HepG2 (cell line): Measurements from ENCODE around the gene SLBP. TPM values are rescaled to one million over a fixed set of nuclear protein-coding genes. Genes with fewer than 3 reads are reported as not detected.

Experiments used
- ATAC-seq: fragments of 200-7000 bp; cut with Tn5 transposase; 3 replicates; pipeline ENCODE4 v1.9.1; 2020; ENCODE audit warnings: mild to moderate bottlenecking, moderate library complexity
- BruUV-seq: library from RNA; stranded (reverse); fragments of 400-500 nt; replicated peaks from 2 replicates; lab custom pipeline; 2021; lab: Mats Ljungman, UMichigan
- CTCF ChIA-PET: fragments of 300-600 bp; formaldehyde crosslinking; extraction: SDS; loops from one replicate; lab custom pipeline; 2021; ENCODE audit warnings: low total read pairs, inconsistent platforms, low intra/inter-chr PET ratio; lab: Yijun Ruan, JAX
- POLR2A ChIA-PET: fragments of 350-600 bp; sonication (Branson Sonifier 250); formaldehyde crosslinking; loops from one replicate; lab custom pipeline; 2020; ENCODE audit warnings: antibody characterized with exemption, inconsistent platforms; lab: Yijun Ruan, JAX
- DNase-seq: peaks from one replicate; pipeline ENCODE4 v3.0.0-alpha.2; 2015; ENCODE audit warnings: low spot score
- FAIRE-seq: peaks from 3 replicates; lab custom pipeline; 2011; peaks lifted over from hg19 to GRCh38; lab: Jason Lieb, UNC
- H2AFZ ChIP-seq: one replicate; pipeline ENCODE4 v1.6.1; 2011; ENCODE audit warnings: low read length, inconsistent platforms
- H3K27ac ChIP-seq: fragments of 300-600 bp; 3 replicates; pipeline ENCODE4 v1.8.0; 2011; ENCODE audit warnings: mixed run types, mild to moderate bottlenecking, mixed read lengths, low read length, inconsistent platforms; ENCODE audit not compliant: insufficient read depth; ENCODE audit errors: extremely low read length
- H3K27me3 ChIP-seq, 2 experiments: fragments of 200-600 bp in 1 of 2; 2 replicates in 1 of 2; 3 replicates in 1 of 2; pipeline versions ENCODE4 v1.6.0 to v1.8.0; 2011; ENCODE audit warnings: low read length in 2 of 2, mild to moderate bottlenecking in 2 of 2, moderate library complexity in 2 of 2, inconsistent platforms in 1 of 2; ENCODE audit not compliant: insufficient read depth in 2 of 2, control insufficient read depth in 1 of 2
- H3K36me3 ChIP-seq, 2 experiments: fragments of 200-600 bp in 1 of 2; replicated peaks in 1 of 2; 2 replicates in 1 of 2; 3 replicates in 1 of 2; pipeline versions ENCODE4 v1.5.1 to v1.8.0; 2011; ENCODE audit warnings: low read length in 2 of 2, inconsistent platforms in 1 of 2; ENCODE audit not compliant: insufficient read depth in 2 of 2, control insufficient read depth in 1 of 2
- H3K4me1 ChIP-seq: 2 replicates; pipeline ENCODE4 v1.5.1; 2012; ENCODE audit warnings: low read length, inconsistent platforms; ENCODE audit not compliant: insufficient read depth
- H3K4me2 ChIP-seq: 2 replicates; pipeline ENCODE4 v1.6.0; 2011; ENCODE audit warnings: low read depth, low read length, inconsistent platforms
- H3K4me3 ChIP-seq, 3 experiments: fragments of 200-600 bp in 1 of 3; sonication (generic), shearing (Covaris generic) in 1 of 3; replicated peaks in 1 of 3; 2 replicates each; pipeline ENCODE4 v1.5.1; 2011 to 2016; ENCODE audit warnings: low read length in 3 of 3, inconsistent platforms in 2 of 3, low read depth in 2 of 3, mild to moderate bottlenecking in 2 of 3, control low read depth in 1 of 3, mixed read lengths in 1 of 3; ENCODE audit not compliant: insufficient read depth in 1 of 3
- H3K79me2 ChIP-seq: one replicate; pipeline ENCODE4 v1.6.1; 2011; ENCODE audit warnings: low read length, inconsistent platforms; ENCODE audit not compliant: insufficient read depth
- H3K9ac ChIP-seq: 2 replicates; pipeline ENCODE4 v1.6.0; 2011; ENCODE audit warnings: mild to moderate bottlenecking, low read depth, low read length, inconsistent platforms; ENCODE audit not compliant: insufficient read depth
- H3K9me3 ChIP-seq: 2 replicates; pipeline ENCODE4 v1.5.1; 2012; ENCODE audit warnings: mild to moderate bottlenecking, low read length
- H4K20me1 ChIP-seq: 2 replicates; pipeline ENCODE4 v1.6.0; 2011; ENCODE audit warnings: inconsistent platforms, mild to moderate bottlenecking, low read length, moderate library complexity; ENCODE audit not compliant: insufficient read depth
- JUND ChIP-seq: sonication (generic); formaldehyde crosslinking; IDR thresholded peaks from 2 replicates; pipeline ENCODE4 v1.8.0; 2022; ENCODE audit warnings: mild to moderate bottlenecking, missing genetic modification reagents
- KAT2B ChIP-seq: fragments of 150-350 bp; IDR thresholded peaks from 2 replicates; pipeline ENCODE4 v1.6.1; 2014; ENCODE audit warnings: low read depth, low read length, borderline replicate concordance
- PAX8 ChIP-seq: sonication (generic); formaldehyde crosslinking; IDR thresholded peaks from 2 replicates; pipeline ENCODE4 v1.8.0; 2022; ENCODE audit warnings: mild to moderate bottlenecking, missing genetic modification reagents, borderline replicate concordance
- SMAD1 ChIP-seq: sonication (generic); formaldehyde crosslinking; IDR thresholded peaks from 2 replicates; pipeline ENCODE4 v1.4.0; 2020; ENCODE audit warnings: missing genetic modification reagents, low read depth, mild to moderate bottlenecking, borderline replicate concordance
- TEAD3 ChIP-seq: optimal IDR thresholded peaks from 2 replicates; pipeline ENCODE3; 2016; ENCODE audit warnings: borderline replicate concordance
- ZC3H4 ChIP-seq: sonication (generic); formaldehyde crosslinking; IDR thresholded peaks from 2 replicates; pipeline ENCODE4 v1.4.0; 2020; ENCODE audit warnings: missing genetic modification reagents, borderline replicate concordance
- WGBS: methylation state at CpG from one replicate; pipeline ENCODE4 v1.1.6; 2017; ENCODE audit warnings: low lambda C conversion rate; 5-methylcytosine and 5-hydroxymethylcytosine counted together
- in situ Hi-C: cut with HindIII; loops from 2 replicates; pipeline ENCODE4 v1.10.0; 2017; ENCODE audit warnings: low pct_unique_long_range_greater_than_20kb; ENCODE audit not compliant: extremely low pct_ligation_motif_present
- intact Hi-C: fragments of 100-400 bp; cut with micrococcal nuclease; formaldehyde crosslinking; loops from one replicate; pipeline ENCODE4 v1.10.0; 2022; ENCODE audit not compliant: unreplicated experiment
- polyA plus RNA-seq, 8 experiments: library from polyadenylated mRNA; depleted of rRNA in 3 of 8; stranded (reverse) in 7 of 8; unstranded in 1 of 8; fragments of >200 nt; fragmentation: Illumina TruSeq in 4 of 8; extraction: Trizol in 4 of 8; gene quantifications; 2 replicates each; pipeline versions ENCODE4 v1.2.1 to v1.2.3, GENCODE V29; 2011 to 2016; ENCODE audit warnings: low read depth in 4 of 8, missing spikeins in 1 of 8, mixed read lengths in 1 of 8; ENCODE audit not compliant: insufficient read depth in 1 of 8
- total RNA-seq, 5 experiments: library from RNA; depleted of rRNA; stranded (reverse); fragments of >200 nt; fragmentation: Illumina TruSeq; extraction: Trizol; gene quantifications; 2 replicates each; pipeline ENCODE4 v1.2.3, GENCODE V29; 2016; ENCODE audit warnings: low read depth in 1 of 5
- TF ChIP-seq, protein P1 (sequence below): sonication (generic); formaldehyde crosslinking; IDR thresholded peaks from 2 replicates; pipeline ENCODE4 v1.4.0; 2020; ENCODE audit warnings: missing genetic modification reagents
- TF ChIP-seq, protein P2 (sequence below): sonication (generic); formaldehyde crosslinking; IDR thresholded peaks from 2 replicates; pipeline ENCODE4 v1.8.0; 2022; ENCODE audit warnings: missing genetic modification reagents, mild to moderate bottlenecking, borderline replicate concordance

The SLBP gene
- total and polyA plus RNA-seq, 2 of the 13 experiments (the other 11 are each of a cell fraction or from before 2014, with no cell fraction given) = 43.9 to 104 TPM

DNA sequence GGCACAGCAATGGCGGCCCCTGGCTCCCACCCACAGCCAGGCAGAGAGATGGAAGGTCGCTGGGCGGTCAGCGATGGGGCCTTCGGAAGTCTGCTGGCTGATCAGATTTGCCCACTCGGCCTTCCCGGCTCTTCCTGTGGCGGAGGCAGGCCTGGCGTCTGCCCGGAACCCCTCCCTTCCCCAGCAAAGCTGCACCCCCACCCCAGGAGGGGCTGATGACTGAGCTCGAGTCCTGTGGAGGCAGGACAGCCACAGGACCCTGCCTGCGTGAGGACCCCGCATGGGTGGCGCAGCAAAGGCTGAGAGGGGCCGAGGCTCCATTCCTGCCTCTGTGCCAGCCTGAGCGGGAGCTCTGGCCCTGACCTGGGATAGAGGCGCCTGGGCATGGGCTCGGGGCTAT lies 44.0 kb upstream of the SLBP start (continued):
- no peak for TF ChIP-seq ZC3H4
- TF ChIP-seq KAT2B = no peak
- TF ChIP-seq PAX8 = no peak
- no peak for TF ChIP-seq JUND (CRISPR knock-in tag)
- TF ChIP-seq, all 625 proteins: peak for 4

DNA sequence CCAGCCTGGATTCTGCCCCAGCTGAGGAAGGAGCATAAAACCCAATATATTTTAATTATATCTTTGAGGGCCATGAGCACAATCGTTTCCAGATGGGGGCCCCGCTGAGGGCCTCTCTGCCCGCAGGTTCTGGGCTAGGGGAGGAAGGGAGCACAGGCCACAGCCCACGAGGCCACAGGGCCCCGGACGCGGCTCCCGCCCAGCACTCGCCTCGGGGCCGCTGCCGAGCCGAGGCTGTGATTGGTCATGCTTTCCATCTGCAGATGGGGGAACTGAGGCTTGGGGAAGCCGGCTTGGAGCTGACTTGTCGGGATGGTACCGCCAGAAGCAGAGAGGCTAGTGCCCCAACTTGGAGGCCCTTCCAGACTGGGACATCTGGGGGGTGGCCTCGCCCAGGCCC lies 43.2 kb upstream of the SLBP start:
- Histone ChIP-seq H3K9ac (no peak overlapping the region), H3K27ac (no peak overlapping the region), H3K36me3 (no peaks in the 10 kb centered on the region), H3K4me1 (peaks cover 95% of the 10 kb centered on the region), H4K20me1 (no peaks in the 10 kb centered on the region), H3K4me3 (no peak overlapping the region), H3K9me3 (no peaks in the 10 kb centered on the region), H3K79me2 (no peaks in the 10 kb centered on the region), H3K4me2 (no peak overlapping the region), H3K27me3 (no peaks in the 10 kb centered on the region; a peak in 1 of 5 replicates), H2AFZ (no peak overlapping the region)
- no peak for DNase-seq
- no peak for ATAC-seq
- ChIA-PET CTCF (no interaction called here), POLR2A (interaction anchor here (1.3 to 34.3 kb wide), 2 partner anchors 11 to 34 kb away, joined by 4 to 1258 read pairs; partner anchors contain the start of gene FGFR3)
- no CpG with 5 or more reads among the region's 17 CpGs for WGBS
- no peak for FAIRE-seq
- in situ Hi-C loops (loop anchor here (10.0 kb wide), 1 partner anchor 50 kb away; no protein-coding TSS in a partner anchor), intact Hi-C loops (no loop called here)
- BruUV-seq = no TSS peak
- TF ChIP-seq, protein P1, sequence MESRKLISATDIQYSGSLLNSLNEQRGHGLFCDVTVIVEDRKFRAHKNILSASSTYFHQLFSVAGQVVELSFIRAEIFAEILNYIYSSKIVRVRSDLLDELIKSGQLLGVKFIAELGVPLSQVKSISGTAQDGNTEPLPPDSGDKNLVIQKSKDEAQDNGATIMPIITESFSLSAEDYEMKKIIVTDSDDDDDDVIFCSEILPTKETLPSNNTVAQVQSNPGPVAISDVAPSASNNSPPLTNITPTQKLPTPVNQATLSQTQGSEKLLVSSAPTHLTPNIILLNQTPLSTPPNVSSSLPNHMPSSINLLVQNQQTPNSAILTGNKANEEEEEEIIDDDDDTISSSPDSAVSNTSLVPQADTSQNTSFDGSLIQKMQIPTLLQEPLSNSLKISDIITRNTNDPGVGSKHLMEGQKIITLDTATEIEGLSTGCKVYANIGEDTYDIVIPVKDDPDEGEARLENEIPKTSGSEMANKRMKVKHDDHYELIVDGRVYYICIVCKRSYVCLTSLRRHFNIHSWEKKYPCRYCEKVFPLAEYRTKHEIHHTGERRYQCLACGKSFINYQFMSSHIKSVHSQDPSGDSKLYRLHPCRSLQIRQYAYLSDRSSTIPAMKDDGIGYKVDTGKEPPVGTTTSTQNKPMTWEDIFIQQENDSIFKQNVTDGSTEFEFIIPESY (CRISPR knock-in tag) = 0 out of 2 replicates have a peak, but pooled peaks have one; percentile 12
- TF ChIP-seq, protein P2, sequence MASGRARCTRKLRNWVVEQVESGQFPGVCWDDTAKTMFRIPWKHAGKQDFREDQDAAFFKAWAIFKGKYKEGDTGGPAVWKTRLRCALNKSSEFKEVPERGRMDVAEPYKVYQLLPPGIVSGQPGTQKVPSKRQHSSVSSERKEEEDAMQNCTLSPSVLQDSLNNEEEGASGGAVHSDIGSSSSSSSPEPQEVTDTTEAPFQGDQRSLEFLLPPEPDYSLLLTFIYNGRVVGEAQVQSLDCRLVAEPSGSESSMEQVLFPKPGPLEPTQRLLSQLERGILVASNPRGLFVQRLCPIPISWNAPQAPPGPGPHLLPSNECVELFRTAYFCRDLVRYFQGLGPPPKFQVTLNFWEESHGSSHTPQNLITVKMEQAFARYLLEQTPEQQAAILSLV (CRISPR knock-in tag) = no peak
- no peak for TF ChIP-seq SMAD1 (CRISPR knock-in tag)
- TF ChIP-seq TEAD3 (CRISPR knock-in tag) = no peak
